Keratinocyte (primary cell): ENCODE measurements around the gene ASCC2. TPM values are rescaled to one million over a fixed set of nuclear protein-coding genes. Genes with fewer than 3 reads are reported as not detected.

ENCODE experiments used
- DNase-seq: peaks from one replicate; pipeline ENCODE4 v3.0.0-alpha.2; 2011; ENCODE audit warnings: low read depth, missing footprints, low spot score
- FAIRE-seq: peaks from 2 replicates; lab custom pipeline; 2011; peaks lifted over from hg19 to GRCh38; lab: Jason Lieb, UNC
- H2AFZ ChIP-seq: 2 replicates; pipeline ENCODE4 v1.6.0; 2012; ENCODE audit warnings: low read length, control low read depth, inconsistent platforms; ENCODE audit not compliant: control insufficient read depth
- H3K27ac ChIP-seq: 2 replicates; pipeline ENCODE4 v1.5.1; 2011; ENCODE audit warnings: low read length; ENCODE audit not compliant: control insufficient read depth, insufficient read depth
- H3K27me3 ChIP-seq: 3 replicates; pipeline ENCODE4 v1.6.0; 2011; ENCODE audit warnings: low read length; ENCODE audit not compliant: control insufficient read depth, insufficient read depth; ENCODE audit errors: extremely low read depth
- H3K36me3 ChIP-seq, 2 experiments: 2 replicates in 1 of 2; 3 replicates in 1 of 2; pipeline ENCODE4 v1.5.1; 2011; ENCODE audit warnings: low read length in 2 of 2, mild to moderate bottlenecking in 1 of 2; ENCODE audit not compliant: control insufficient read depth in 2 of 2, insufficient read depth in 2 of 2; ENCODE audit errors: extremely low read depth in 1 of 2
- H3K4me1 ChIP-seq: 3 replicates; pipeline ENCODE4 v1.5.1; 2011; ENCODE audit warnings: low read length; ENCODE audit not compliant: control insufficient read depth, insufficient read depth; ENCODE audit errors: extremely low read depth
- H3K4me2 ChIP-seq: 3 replicates; pipeline ENCODE4 v1.6.0; 2011; ENCODE audit warnings: low read depth, low read length; ENCODE audit not compliant: control insufficient read depth, insufficient read depth; ENCODE audit errors: extremely low read depth
- H3K4me3 ChIP-seq, 3 experiments: fragments of 200-600 bp in 1 of 3; sonication (generic) in 1 of 3; 2 replicates in 2 of 3; 3 replicates in 1 of 3; pipeline ENCODE4 v1.5.1; 2011 to 2016; ENCODE audit warnings: low read length in 3 of 3, mild to moderate bottlenecking in 3 of 3, control low read depth in 2 of 3, inconsistent platforms in 1 of 3, low read depth in 1 of 3, mixed read lengths in 1 of 3, mixed run types in 1 of 3, moderate library complexity in 1 of 3; ENCODE audit not compliant: control insufficient read depth in 2 of 3, insufficient read depth in 2 of 3; ENCODE audit errors: extremely low read depth in 1 of 3
- H3K79me2 ChIP-seq: 2 replicates; pipeline ENCODE4 v1.6.0; 2012; ENCODE audit warnings: low read length; ENCODE audit not compliant: control insufficient read depth, insufficient read depth
- H3K9ac ChIP-seq: 3 replicates; pipeline ENCODE4 v1.6.0; 2011; ENCODE audit warnings: low read length; ENCODE audit not compliant: control insufficient read depth, insufficient read depth; ENCODE audit errors: extremely low read depth
- H3K9me1 ChIP-seq: 3 replicates; pipeline ENCODE4 v1.6.0; 2011; ENCODE audit warnings: low read length; ENCODE audit not compliant: control insufficient read depth, insufficient read depth; ENCODE audit errors: extremely low read depth
- H3K9me3 ChIP-seq: 2 replicates; pipeline ENCODE4 v1.5.1; 2012; ENCODE audit warnings: low read depth, low read length; ENCODE audit not compliant: control insufficient read depth
- H4K20me1 ChIP-seq: 3 replicates; pipeline ENCODE4 v1.6.0; 2011; ENCODE audit warnings: low read length; ENCODE audit not compliant: control insufficient read depth, insufficient read depth; ENCODE audit errors: extremely low read depth
- CTCF ChIP-seq, 3 experiments: IDR thresholded peaks in 1 of 3; conservative IDR thresholded peaks in 1 of 3; optimal IDR thresholded peaks in 1 of 3; 2 replicates in 2 of 3; 3 replicates in 1 of 3; pipeline versions ENCODE3 to v1.5.1; 2011; ENCODE audit warnings: low read length in 3 of 3, mild to moderate bottlenecking in 3 of 3, moderate library complexity in 2 of 3, control low read depth in 1 of 3, inconsistent platforms in 1 of 3; ENCODE audit not compliant: insufficient read depth in 2 of 3; ENCODE audit errors: extremely low read depth in 1 of 3
- EZH2 ChIP-seq: IDR thresholded peaks from one replicate; pipeline ENCODE4 v1.6.1; 2012; ENCODE audit warnings: inconsistent platforms, mild to moderate bottlenecking, low read length, moderate library complexity
- dilution Hi-C: fragments of 300-500 bp; cut with MboI; formaldehyde crosslinking; loops from one replicate; pipeline ENCODE4 v1.7.0; 2020; ENCODE audit warnings: low sequenced_read_pairs; ENCODE audit not compliant: extremely low pct_ligation_motif_present
- polyA plus RNA-seq, 5 experiments: library from polyadenylated mRNA; depleted of rRNA in 3 of 5; stranded (reverse) in 3 of 5; stranded (forward) in 1 of 5; unstranded in 1 of 5; fragments of >200 nt; gene quantifications; 1 replicate in 1 of 5; 2 replicates in 3 of 5; 3 replicates in 1 of 5; pipeline versions ENCODE4 v1.2.1 to v1.2.3, GENCODE V29; 2011 to 2012; ENCODE audit warnings: missing spikeins in 2 of 5, low read depth in 1 of 5, low replicate concordance in 1 of 5

ASCC2 gene
- polyA plus RNA-seq, 1 donor (not counting 4 experiments of a cell fraction or from before 2014, with no cell fraction given), result 51.3 TPM

GRCh38 chr22:29819501-29819900, 18.6 kb downstream of the ASCC2 start:
- peaks cover 35% of the 10 kb centered on the region for H3K4me1 ChIP-seq
- TF ChIP-seq CTCF (optimal IDR thresholded peaks at IDR 0.05 in 1 of 3, IDR thresholded peaks at IDR 0.05 in 1 of 3, conservative IDR thresholded peaks at IDR 0.05 in 1 of 3; ENCODE audit: extremely low read depth in 1 of 3, insufficient read depth in 2 of 3, low read length in 3 of 3), result no peak
- TF ChIP-seq EZH2, result no peak
- H3K27ac ChIP-seq, result no peak overlapping the region
- no peak for FAIRE-seq
- no peak overlapping the region for H3K9ac ChIP-seq
- H3K79me2 ChIP-seq, result no peaks in the 10 kb centered on the region
- dilution Hi-C loops, result no loop called here
- no peak overlapping the region for H3K4me2 ChIP-seq
- no peak for DNase-seq
- no peaks in the 10 kb centered on the region for H3K27me3 ChIP-seq
- no peak overlapping the region for H2AFZ ChIP-seq
- H3K36me3 ChIP-seq, result peaks cover 8 to 32% of the 10 kb centered on the region in 2 experiments
- H4K20me1 ChIP-seq, result no peaks in the 10 kb centered on the region
- no peaks in the 10 kb centered on the region for H3K9me3 ChIP-seq
- peaks cover 7% of the 10 kb centered on the region for H3K9me1 ChIP-seq
- no peak overlapping the region for H3K4me3 ChIP-seq

GRCh38 chr22:29817724-29818123, 20.4 kb downstream of the ASCC2 start:
- H3K9ac ChIP-seq, result no peak overlapping the region
- TF ChIP-seq CTCF (optimal IDR thresholded peaks at IDR 0.05 in 1 of 3, IDR thresholded peaks at IDR 0.05 in 1 of 3, conservative IDR thresholded peaks at IDR 0.05 in 1 of 3; ENCODE audit: extremely low read depth in 1 of 3, insufficient read depth in 2 of 3, low read length in 3 of 3) (no peak), EZH2 (no peak)
- peaks cover 35% of the 10 kb centered on the region for H3K4me1 ChIP-seq
- FAIRE-seq, result no peak
- no peaks in the 10 kb centered on the region for H3K9me3 ChIP-seq
- no peak overlapping the region for H3K4me2 ChIP-seq
- H2AFZ ChIP-seq, result no peak overlapping the region
- no peaks in the 10 kb centered on the region for H3K27me3 ChIP-seq
- H4K20me1 ChIP-seq, result no peaks in the 10 kb centered on the region
- H3K79me2 ChIP-seq, result no peaks in the 10 kb centered on the region
- dilution Hi-C loops, result no loop called here
- H3K9me1 ChIP-seq, result peaks cover 7% of the 10 kb centered on the region
- no peak overlapping the region for H3K27ac ChIP-seq
- no peak for DNase-seq
- no peak overlapping the region for H3K4me3 ChIP-seq
- peaks cover 11 to 44% of the 10 kb centered on the region in 2 experiments for H3K36me3 ChIP-seq
